PFSK-1 (cell line): ENCODE data around the gene TMEM132A.

ENCODE experiments used
- FOXP2 ChIP-seq: optimal IDR thresholded peaks from 2 replicates; pipeline ENCODE3; 2011; ENCODE audit warnings: borderline replicate concordance, control low read depth, inconsistent platforms; ENCODE audit not compliant: insufficient read depth; ENCODE audit errors: extremely low read length, extremely low read depth
- POLR2AphosphoS5 ChIP-seq: IDR thresholded peaks from 2 replicates; pipeline ENCODE4 v1.6.1; 2012; ENCODE audit warnings: low read depth, mild to moderate bottlenecking, control low read depth, low read length, moderate library complexity
- REST ChIP-seq, 2 experiments: IDR thresholded peaks; 2 replicates each; pipeline versions ENCODE4 v1.6.1 to v1.8.0; 2011 to 2012; ENCODE audit warnings: low read depth in 2 of 2, low read length in 2 of 2, control low read depth in 1 of 2, inconsistent platforms in 1 of 2, mild to moderate bottlenecking in 1 of 2, moderate library complexity in 1 of 2; ENCODE audit not compliant: insufficient read depth in 1 of 2
- SIN3A ChIP-seq: IDR thresholded peaks from 2 replicates; pipeline ENCODE4 v1.6.1; 2012; ENCODE audit warnings: mild to moderate bottlenecking, low read length, moderate library complexity, borderline replicate concordance; ENCODE audit not compliant: insufficient read depth
- TAF1 ChIP-seq: IDR thresholded peaks from 2 replicates; pipeline ENCODE4 v1.6.1; 2012; ENCODE audit warnings: low read length, control low read depth, borderline replicate concordance; ENCODE audit not compliant: insufficient read depth

Gene TMEM132A

DNA sequence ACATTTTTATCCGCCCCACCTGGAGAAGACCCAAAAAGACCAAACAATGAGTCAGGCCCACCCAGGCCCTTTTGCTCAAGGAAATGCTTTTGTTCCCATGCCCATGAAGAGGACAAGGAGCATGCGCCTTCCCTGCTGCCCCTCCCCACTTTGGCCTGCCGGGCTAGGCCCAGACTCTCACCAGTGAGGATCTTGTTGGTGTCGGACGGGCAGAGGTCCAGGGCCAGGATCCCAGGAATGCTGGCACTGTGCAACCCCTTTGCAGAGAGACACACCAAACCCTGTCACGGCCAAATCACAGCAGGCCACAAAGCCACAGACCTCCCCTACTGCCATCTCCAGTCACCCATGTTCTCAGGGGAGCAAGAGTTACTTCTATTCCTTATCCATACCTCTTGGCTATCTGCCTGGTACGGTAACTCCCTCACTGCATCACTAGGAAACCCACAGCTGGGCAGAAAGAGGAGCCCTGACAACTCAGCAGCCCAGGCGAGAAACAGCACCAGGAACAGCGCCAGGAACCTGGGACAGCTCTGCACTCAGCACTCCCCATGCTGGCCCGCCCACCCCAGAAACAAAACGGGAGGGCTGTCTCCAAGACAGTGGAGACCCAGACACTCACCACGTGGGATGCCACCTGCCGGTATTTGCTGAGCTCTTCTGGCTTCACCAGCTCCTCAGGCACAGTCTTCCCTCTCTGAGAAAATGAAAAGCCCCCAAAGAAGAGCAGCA is 23.4 kb upstream of the TMEM132A start:
- TF ChIP-seq REST (IDR thresholded peaks at IDR 0.05; ENCODE audit: insufficient read depth in 1 of 2, low read depth in 2 of 2, low read length in 2 of 2) (peak in 1 of 2 experiments; percentile 57; a peak in 1 of 4 replicates), POLR2AphosphoS5 (no peak)

GRCh38 chr11:60902625-60903024 is 21.6 kb upstream of the TMEM132A start:
- TF ChIP-seq FOXP2 (no peak), POLR2AphosphoS5 (no peak), REST (IDR thresholded peaks at IDR 0.05; ENCODE audit: insufficient read depth in 1 of 2, low read depth in 2 of 2, low read length in 2 of 2) (no peak), SIN3A (no peak), TAF1 (no peak)

DNA sequence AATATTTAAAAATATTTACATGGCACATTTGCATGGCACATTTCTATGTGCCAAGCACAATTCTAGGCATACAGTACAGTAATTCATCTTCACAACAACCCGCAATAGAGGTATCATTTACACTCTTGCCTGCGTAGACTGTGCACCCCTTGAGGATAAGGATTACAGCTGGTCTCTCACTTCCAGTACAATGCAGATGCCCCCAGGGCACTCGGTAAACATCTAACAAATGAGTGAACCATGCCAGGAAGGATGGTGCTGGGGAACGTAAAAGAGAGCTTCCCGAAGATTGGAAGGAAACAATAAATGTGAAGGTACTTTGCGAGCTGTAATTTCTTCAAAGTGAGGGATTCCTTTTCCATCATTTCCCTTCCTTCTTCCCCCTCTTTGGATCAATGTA is 19.2 kb upstream of the TMEM132A start:
- no peak for TF ChIP-seq FOXP2
- TF ChIP-seq POLR2AphosphoS5, result no peak
- TF ChIP-seq SIN3A, result no peak
- TF ChIP-seq REST (IDR thresholded peaks at IDR 0.05; ENCODE audit: insufficient read depth in 1 of 2, low read depth in 2 of 2, low read length in 2 of 2), result no peak
- no peak for TF ChIP-seq TAF1

DNA sequence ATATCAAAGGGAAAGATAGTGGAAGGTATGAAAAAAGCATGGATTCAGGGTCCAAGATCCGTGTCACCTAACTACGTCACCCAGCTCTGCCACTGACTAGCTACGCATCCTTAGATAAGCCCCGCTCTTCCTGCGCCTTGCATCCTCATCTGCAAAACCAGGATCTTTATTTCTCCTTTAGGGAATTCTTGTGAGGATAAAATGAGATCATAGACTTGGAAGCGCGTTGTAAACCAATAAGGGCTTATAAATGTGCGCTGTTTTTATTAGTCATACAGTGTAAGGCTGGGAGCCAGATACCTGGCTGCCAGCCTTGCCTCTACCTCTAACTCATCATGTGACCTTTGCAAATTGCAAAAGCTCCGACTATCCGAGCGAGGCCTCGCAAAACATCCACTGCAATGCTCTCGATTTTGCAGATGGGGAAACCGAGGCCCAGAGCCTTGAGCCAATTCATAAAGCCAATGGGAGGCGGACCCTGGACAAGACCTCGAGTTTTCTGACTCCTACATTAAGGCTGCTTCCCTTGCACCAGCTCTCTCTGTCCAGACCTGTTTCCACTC is 18.6 kb upstream of the TMEM132A start:
- TF ChIP-seq REST (IDR thresholded peaks at IDR 0.05; ENCODE audit: insufficient read depth in 1 of 2, low read depth in 2 of 2, low read length in 2 of 2) (no peak), FOXP2 (no peak), SIN3A (no peak), TAF1 (no peak), POLR2AphosphoS5 (no peak)
